Neuronal stem cell (in vitro differentiated cells): ENCODE results near the gene KSR2.

Source experiments
- DNase-seq: peaks from one replicate; pipeline ENCODE4 v3.0.0-alpha.2; 2013; ENCODE audit warnings: low spot score
- H2AFZ ChIP-seq: one replicate; pipeline ENCODE4 v1.6.1; 2013; ENCODE audit warnings: mild to moderate bottlenecking, low read length, inconsistent platforms
- H2AK5ac ChIP-seq: 2 replicates; pipeline ENCODE4 v1.6.1; 2013; ENCODE audit warnings: low read depth, mild to moderate bottlenecking, inconsistent platforms, low read length, moderate library complexity, mixed read lengths
- H2BK120ac ChIP-seq: 2 replicates; pipeline ENCODE4 v1.6.1; 2013; ENCODE audit warnings: low read depth, mild to moderate bottlenecking, inconsistent platforms, low read length, moderate library complexity, mixed read lengths
- H2BK12ac ChIP-seq: one replicate; pipeline ENCODE4 v1.6.1; 2013; ENCODE audit warnings: low read length, inconsistent platforms
- H2BK15ac ChIP-seq: 2 replicates; pipeline ENCODE4 v1.6.1; 2013; ENCODE audit warnings: mild to moderate bottlenecking, low read length, inconsistent platforms, mixed read lengths
- H2BK5ac ChIP-seq: one replicate; pipeline ENCODE4 v1.6.1; 2013; ENCODE audit warnings: inconsistent platforms, mild to moderate bottlenecking, low read length, moderate library complexity
- H3K14ac ChIP-seq: one replicate; pipeline ENCODE4 v1.6.1; 2013; ENCODE audit warnings: low read length, inconsistent platforms
- H3K18ac ChIP-seq: 2 replicates; pipeline ENCODE4 v1.6.1; 2013; ENCODE audit warnings: low read length, inconsistent platforms
- H3K23ac ChIP-seq: 2 replicates; pipeline ENCODE4 v1.6.1; 2013; ENCODE audit warnings: low read depth, mild to moderate bottlenecking, mixed read lengths, low read length, inconsistent platforms; ENCODE audit not compliant: poor library complexity
- H3K27ac ChIP-seq: replicated peaks from 3 replicates; pipeline ENCODE4 v1.5.1; 2013; ENCODE audit warnings: low read length, inconsistent platforms
- H3K27me3 ChIP-seq, 3 experiments: 2 replicates each; pipeline ENCODE4 v1.6.1; 2013; ENCODE audit warnings: low read length in 3 of 3, mild to moderate bottlenecking in 2 of 3, inconsistent platforms in 1 of 3, low read depth in 1 of 3, mixed read lengths in 1 of 3, moderate library complexity in 1 of 3; ENCODE audit not compliant: control insufficient read depth in 3 of 3, insufficient read depth in 3 of 3
- H3K36me3 ChIP-seq, 2 donors: replicated peaks in 1 of 2; 2 replicates each; pipeline ENCODE4 v1.6.1; 2013; ENCODE audit warnings: low read length in 2 of 2; ENCODE audit not compliant: control insufficient read depth in 2 of 2, insufficient read depth in 2 of 2
- H3K4ac ChIP-seq: 2 replicates; pipeline ENCODE4 v1.6.1; 2013; ENCODE audit warnings: inconsistent platforms, mild to moderate bottlenecking, low read length, moderate library complexity
- H3K4me1 ChIP-seq, 2 donors: 1 replicate in 1 of 2; 2 replicates in 1 of 2; pipeline ENCODE4 v1.6.1; 2013; ENCODE audit warnings: low read length in 2 of 2, low read depth in 1 of 2; ENCODE audit not compliant: control insufficient read depth in 2 of 2, insufficient read depth in 1 of 2
- H3K4me2 ChIP-seq: one replicate; pipeline ENCODE4 v1.6.1; 2013; ENCODE audit warnings: mild to moderate bottlenecking, low read length, inconsistent platforms; ENCODE audit not compliant: insufficient read depth, poor library complexity, severe bottlenecking
- H3K4me3 ChIP-seq, 2 donors: 2 replicates each; pipeline ENCODE4 v1.5.1; 2013; ENCODE audit warnings: low read length in 2 of 2, mild to moderate bottlenecking in 2 of 2, inconsistent platforms in 1 of 2, moderate library complexity in 1 of 2
- H3K79me1 ChIP-seq: one replicate; pipeline ENCODE4 v1.6.1; 2013; ENCODE audit warnings: low read depth, mild to moderate bottlenecking, inconsistent platforms, low read length, moderate library complexity
- H3K9ac ChIP-seq: one replicate; pipeline ENCODE4 v1.6.1; 2013; ENCODE audit warnings: mild to moderate bottlenecking, low read depth, low read length, inconsistent platforms; ENCODE audit not compliant: poor library complexity
- H3K9me3 ChIP-seq, 2 donors: replicated peaks in 1 of 2; 2 replicates each; pipeline versions ENCODE3 to v1.6.1; 2013; ENCODE audit warnings: low read length in 2 of 2, mild to moderate bottlenecking in 2 of 2, inconsistent platforms in 1 of 2, low read depth in 1 of 2, mixed read lengths in 1 of 2, moderate library complexity in 1 of 2; ENCODE audit not compliant: control insufficient read depth in 2 of 2, insufficient read depth in 1 of 2
- H4K8ac ChIP-seq: one replicate; pipeline ENCODE4 v1.6.1; 2013; ENCODE audit warnings: low read depth, mild to moderate bottlenecking, inconsistent platforms, low read length, moderate library complexity
- H4K91ac ChIP-seq: one replicate; pipeline ENCODE4 v1.6.1; 2013; ENCODE audit warnings: low read length, low read depth, mild to moderate bottlenecking, inconsistent platforms; ENCODE audit not compliant: poor library complexity
- WGBS, 2 donors: extraction: QIAGEN DNeasy Blood & Tissue Kit; methylation state at CpG; one replicate each; pipeline ENCODE4 v1.1.7; 2013; ENCODE audit warnings: missing lambda C conversion rate in 2 of 2, mixed read lengths in 1 of 2; ENCODE audit not compliant: insufficient read length in 2 of 2, insufficient replicate concordance in 1 of 2; ENCODE audit errors: extremely low coverage in 2 of 2; 5-methylcytosine and 5-hydroxymethylcytosine counted together

The KSR2 gene

DNA sequence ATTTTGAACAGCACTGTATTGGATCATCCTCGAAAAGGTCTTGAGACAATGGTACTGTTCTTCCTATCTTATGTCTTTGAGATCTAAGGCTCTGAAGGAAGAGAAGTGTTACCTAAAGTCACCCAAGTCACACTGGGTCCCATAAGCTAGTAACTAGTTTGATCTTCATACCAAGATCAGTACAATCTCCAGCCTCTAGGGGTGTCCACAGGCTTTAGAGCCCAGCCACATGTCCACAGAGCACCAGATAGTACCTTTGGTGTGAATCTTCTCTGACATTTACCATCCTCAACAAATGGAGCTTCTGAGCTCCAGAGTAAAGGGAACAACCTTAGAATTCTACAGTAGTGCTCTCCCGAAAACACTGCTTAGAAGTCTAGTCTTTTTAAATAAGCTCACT, 78.7 kb downstream of the KSR2 start:
- Histone ChIP-seq H4K8ac (no peak overlapping the region), H3K14ac (no peak overlapping the region), H3K9ac (no peak overlapping the region), H2BK15ac (no peak overlapping the region), H3K9me3 (no peaks in the 10 kb centered on the region), H3K4me2 (no peak overlapping the region), H3K27me3 (no peaks in the 10 kb centered on the region), H3K4me3 (no peak overlapping the region), H4K91ac (no peak overlapping the region), H3K36me3 (no peaks in the 10 kb centered on the region), H3K4ac (no peak overlapping the region), H2BK5ac (no peak overlapping the region), H3K23ac (no peak overlapping the region), H2AFZ (no peak overlapping the region), H3K18ac (no peak overlapping the region), H2BK120ac (no peak overlapping the region), H2AK5ac (no peak overlapping the region), H3K4me1 (no peaks in the 10 kb centered on the region), H3K27ac (no peak overlapping the region), H2BK12ac (no peak overlapping the region), H3K79me1 (no peaks in the 10 kb centered on the region)
- no CpG with 5 or more reads among the region's 2 CpGs for WGBS, 2 donors
- no peak for DNase-seq

DNA sequence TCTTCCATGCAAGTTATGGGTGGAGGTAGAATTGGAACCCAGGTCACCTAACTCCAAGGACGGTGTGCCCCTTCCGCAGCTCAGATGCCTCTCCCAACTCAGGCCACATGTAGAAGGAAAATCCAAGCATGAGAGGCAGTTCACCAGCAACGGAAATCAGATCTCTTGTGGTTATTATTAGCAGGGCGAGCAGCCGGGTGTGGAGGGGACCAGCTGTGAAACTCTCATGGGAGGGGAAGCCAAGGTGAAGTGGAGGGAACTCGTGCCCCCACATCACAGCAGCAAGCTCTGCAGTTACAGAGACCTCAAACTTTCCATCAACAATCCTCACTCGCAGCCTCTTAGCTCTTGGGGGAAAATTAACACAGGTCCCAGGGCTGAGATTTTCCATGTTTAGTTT, 79.7 kb downstream of the KSR2 start:
- no peak overlapping the region for H2BK15ac ChIP-seq
- no peak overlapping the region for H3K23ac ChIP-seq
- DNase-seq, result no peak
- no peak overlapping the region for H2BK5ac ChIP-seq
- no peak overlapping the region for H3K18ac ChIP-seq
- no peak overlapping the region for H3K9ac ChIP-seq
- H3K27ac ChIP-seq, result no peak overlapping the region
- no peak overlapping the region for H2BK12ac ChIP-seq
- H3K9me3 ChIP-seq, result no peaks in the 10 kb centered on the region
- no peak overlapping the region for H3K14ac ChIP-seq
- H2AFZ ChIP-seq, result no peak overlapping the region
- no peak overlapping the region for H3K4me2 ChIP-seq
- H3K27me3 ChIP-seq, result no peaks in the 10 kb centered on the region
- H3K4ac ChIP-seq, result no peak overlapping the region
- no peak overlapping the region for H4K91ac ChIP-seq
- WGBS, 2 donors, result no CpG with 5 or more reads among the region's 7 CpGs
- no peak overlapping the region for H3K4me3 ChIP-seq
- H4K8ac ChIP-seq, result no peak overlapping the region
- H3K36me3 ChIP-seq, result no peaks in the 10 kb centered on the region
- no peaks in the 10 kb centered on the region for H3K4me1 ChIP-seq
- H3K79me1 ChIP-seq, result no peaks in the 10 kb centered on the region
- no peak overlapping the region for H2BK120ac ChIP-seq
- no peak overlapping the region for H2AK5ac ChIP-seq

DNA sequence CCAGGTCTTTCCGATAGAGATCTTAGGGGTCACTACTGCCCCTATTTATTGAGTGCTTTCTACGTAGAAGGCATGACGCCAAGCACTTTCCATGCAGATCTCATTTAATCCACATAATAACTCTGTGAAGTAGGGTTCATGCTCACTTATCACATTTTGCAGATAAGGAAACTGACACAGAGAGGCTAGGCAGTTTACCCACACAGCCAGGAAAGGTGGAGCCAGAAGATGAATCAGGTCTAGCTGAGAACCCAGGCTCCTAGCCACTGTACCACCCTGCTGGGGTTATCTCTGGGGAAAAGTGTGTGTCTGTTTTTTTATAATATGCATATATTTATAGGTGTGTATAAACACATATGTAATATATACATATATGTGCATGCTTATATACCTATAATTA, 83.6 kb downstream of the KSR2 start:
- no CpG with 5 or more reads among the region's 3 CpGs for WGBS, 2 donors

DNA sequence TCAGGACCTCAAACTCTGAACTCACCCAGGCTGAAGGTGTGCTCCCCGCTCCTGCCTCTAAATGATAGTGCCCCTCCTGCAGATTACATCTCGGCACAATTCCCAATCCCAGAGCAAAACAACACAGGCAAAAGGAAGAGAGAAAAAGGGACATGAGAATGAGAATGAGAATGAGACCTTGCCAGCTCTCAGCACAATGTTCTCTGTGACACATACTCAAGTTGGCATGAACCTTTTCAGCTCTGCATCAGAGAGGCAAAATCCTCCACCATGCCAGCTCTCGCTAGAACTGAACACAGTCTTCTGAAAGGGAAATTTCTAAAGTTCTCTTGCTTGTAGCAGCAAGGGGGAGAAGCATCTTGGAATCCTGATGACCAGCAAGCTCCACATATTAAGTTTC, 84.6 kb downstream of the KSR2 start:
- Histone ChIP-seq H4K91ac (no peak overlapping the region), H3K27me3 (no peaks in the 10 kb centered on the region), H3K14ac (no peak overlapping the region), H3K18ac (peak overlapping the region; percentile 44), H3K4me3 (no peak overlapping the region), H3K36me3 (no peaks in the 10 kb centered on the region), H2BK120ac (no peak overlapping the region), H3K9me3 (no peaks in the 10 kb centered on the region), H2AFZ (no peak overlapping the region), H2BK15ac (no peak overlapping the region), H3K4ac (no peak overlapping the region), H2BK5ac (no peak overlapping the region), H4K8ac (no peak overlapping the region), H3K9ac (no peak overlapping the region), H3K23ac (no peak overlapping the region), H3K4me2 (no peak overlapping the region), H2BK12ac (no peak overlapping the region), H2AK5ac (no peak overlapping the region), H3K4me1 (no peaks in the 10 kb centered on the region), H3K27ac (no peak overlapping the region), H3K79me1 (no peaks in the 10 kb centered on the region)
- no peak for DNase-seq
- WGBS, 2 donors, result no CpG with 5 or more reads among the region's 3 CpGs

More for the DNA sequence above, 83.6 kb downstream of the KSR2 start:
- Histone ChIP-seq H3K4me1 (no peaks in the 10 kb centered on the region), H3K4me2 (no peak overlapping the region), H2BK120ac (no peak overlapping the region), H3K27ac (no peak overlapping the region), H2AFZ (no peak overlapping the region), H3K18ac (no peak overlapping the region), H3K9me3 (no peaks in the 10 kb centered on the region), H4K91ac (no peak overlapping the region), H2BK15ac (no peak overlapping the region), H3K14ac (no peak overlapping the region), H2BK12ac (no peak overlapping the region), H3K36me3 (no peaks in the 10 kb centered on the region), H4K8ac (no peak overlapping the region), H3K4ac (no peak overlapping the region), H3K23ac (no peak overlapping the region), H2AK5ac (no peak overlapping the region), H3K9ac (no peak overlapping the region), H3K4me3 (no peak overlapping the region), H3K79me1 (no peaks in the 10 kb centered on the region), H2BK5ac (no peak overlapping the region), H3K27me3 (no peaks in the 10 kb centered on the region)
- DNase-seq, result no peak
